Liver (tissue), 9 donors: ENCODE data around the gene MTSS2. TPM values are rescaled to one million over a fixed set of nuclear protein-coding genes. Genes with fewer than 3 reads are reported as not detected.
A peak's percentile ranks its signal among the peaks of the same experiment; 100 is the strongest.

Source experiments
- DNase-seq: peaks from one replicate; pipeline ENCODE4 v3.0.0-alpha.2; 2017; ENCODE audit warnings: low spot score
- H3K27ac ChIP-seq, 2 donors: one replicate each; pipeline ENCODE4 v1.7.0; 2013; ENCODE audit warnings: inconsistent platforms in 2 of 2, low read length in 2 of 2, control low read depth in 1 of 2, low read depth in 1 of 2, mild to moderate bottlenecking in 1 of 2
- H3K27me3 ChIP-seq, 4 donors: one replicate each; pipeline versions ENCODE4 v1.6.1 to v1.7.0; 2013; ENCODE audit warnings: low read length in 3 of 4, inconsistent platforms in 1 of 4, mild to moderate bottlenecking in 1 of 4, moderate library complexity in 1 of 4; ENCODE audit not compliant: control insufficient read depth in 4 of 4, insufficient read depth in 4 of 4
- H3K36me3 ChIP-seq, 4 donors: one replicate each; pipeline versions ENCODE4 v1.6.1 to v1.7.0; 2013; ENCODE audit warnings: low read length in 3 of 4, mild to moderate bottlenecking in 3 of 4, low read depth in 1 of 4, moderate library complexity in 1 of 4; ENCODE audit not compliant: control insufficient read depth in 4 of 4, insufficient read depth in 3 of 4
- H3K4me1 ChIP-seq, 4 donors: one replicate each; pipeline versions ENCODE4 v1.6.1 to v1.7.0; 2013; ENCODE audit warnings: low read length in 3 of 4, mild to moderate bottlenecking in 3 of 4, moderate library complexity in 1 of 4; ENCODE audit not compliant: control insufficient read depth in 4 of 4, insufficient read depth in 4 of 4
- H3K4me3 ChIP-seq, 3 donors: one replicate each; pipeline versions ENCODE4 v1.6.1 to v1.7.0; 2013; ENCODE audit warnings: low read length in 3 of 3, control low read depth in 1 of 3, low read depth in 1 of 3, mild to moderate bottlenecking in 1 of 3
- H3K9ac ChIP-seq, 2 donors: one replicate each; pipeline ENCODE4 v1.7.0; 2013; ENCODE audit warnings: low read length in 2 of 2, mild to moderate bottlenecking in 2 of 2, moderate library complexity in 2 of 2, control low read depth in 1 of 2, low read depth in 1 of 2
- H3K9me3 ChIP-seq, 4 donors: one replicate each; pipeline versions ENCODE4 v1.6.1 to v1.7.0; 2013; ENCODE audit warnings: low read length in 3 of 4; ENCODE audit not compliant: control insufficient read depth in 4 of 4
- ATF3 ChIP-seq: IDR thresholded peaks from 2 replicates; pipeline ENCODE4 v1.6.1; 2016; ENCODE audit warnings: antibody characterized with exemption
- CTCF ChIP-seq: fragments of 150-350 bp; IDR thresholded peaks from 2 replicates; pipeline ENCODE4 v1.5.1; 2017; ENCODE audit warnings: improper control_type of control experiment, low read depth, low read length; ENCODE audit not compliant: missing input control
- FOXA2 ChIP-seq: IDR thresholded peaks from 2 replicates; pipeline ENCODE4 v1.6.1; 2016; ENCODE audit warnings: antibody characterized with exemption
- GABPA ChIP-seq, 2 donors: IDR thresholded peaks in 1 of 2; conservative IDR thresholded peaks in 1 of 2; 2 replicates each; pipeline ENCODE4 v1.6.1; 2016; ENCODE audit warnings: antibody characterized with exemption in 2 of 2, mild to moderate bottlenecking in 1 of 2, moderate library complexity in 1 of 2
- HNF4A ChIP-seq, 2 donors: conservative IDR thresholded peaks; 2 replicates each; pipeline ENCODE4 v1.6.1; 2016; ENCODE audit warnings: antibody characterized with exemption in 2 of 2, mild to moderate bottlenecking in 2 of 2
- JUND ChIP-seq, 2 donors: IDR thresholded peaks; 2 replicates each; pipeline ENCODE4 v1.6.1; 2016; ENCODE audit warnings: antibody characterized with exemption in 2 of 2
- NR2F2 ChIP-seq: IDR thresholded peaks from 2 replicates; pipeline ENCODE4 v1.6.1; 2016; ENCODE audit warnings: antibody characterized with exemption
- RXRA ChIP-seq, 2 donors: IDR thresholded peaks; 2 replicates each; pipeline ENCODE4 v1.6.1; 2017 to 2018; ENCODE audit warnings: antibody characterized with exemption in 2 of 2, mild to moderate bottlenecking in 1 of 2
- SP1 ChIP-seq: IDR thresholded peaks from 2 replicates; pipeline ENCODE4 v1.6.1; 2018; ENCODE audit warnings: antibody characterized with exemption, mild to moderate bottlenecking
- WGBS: extraction: QIAGEN DNeasy Blood & Tissue Kit; methylation state at CpG from one replicate; pipeline ENCODE4 v1.1.7; 2013; 5-methylcytosine and 5-hydroxymethylcytosine counted together
- polyA plus RNA-seq, 2 donors: library from polyadenylated mRNA; stranded (reverse) in 1 of 2; unstranded in 1 of 2; fragments of 200-250 nt in 1 of 2; fragments of >200 nt in 1 of 2; fragmentation: Nextera tagmentation in 1 of 2; extraction: Ambion mirVana in 1 of 2; gene quantifications; one replicate each; pipeline versions ENCODE4 v1.2.1 to v1.2.3, GENCODE V29; 2013 to 2015
- total RNA-seq, 2 donors: library from RNA; depleted of rRNA; stranded (reverse); fragments of >200 nt; gene quantifications; one replicate each; pipeline ENCODE4 v1.2.3, GENCODE V29; 2014
- donor health status: healthy.
- donor health status: healthy.
- donor health status: healthy.
- donor health status: healthy.
- donor health status: healthy.

Gene MTSS2
- total and polyA plus RNA-seq, 4 donors: 3.8 to 95.7 (median 35.9) TPM

- peak; percentile 58 for DNase-seq
- no peak overlapping the region for H3K9ac ChIP-seq
- H3K27ac ChIP-seq: no peak overlapping the region
- no peaks in the 10 kb centered on the region for H3K27me3 ChIP-seq
- H3K9me3 ChIP-seq: no peaks in the 10 kb centered on the region
- H3K4me1 ChIP-seq: peaks cover 6 to 15% (median 12%) of the 10 kb centered on the region in 4 donors
- 87% methylated on average over 4 of the region's 4 CpGs for WGBS
- peaks cover 0 to 2% (median 1%) of the 10 kb centered on the region in 4 donors for H3K36me3 ChIP-seq
- TF ChIP-seq ATF3: no peak
- no peak overlapping the region for H3K4me3 ChIP-seq
These were observed 9.0 kb upstream of the MTSS2 start for GRCh38 chr16:70694868-70695218.

GRCh38 chr16:70694088-70694867, 8.4 kb upstream of the MTSS2 start:
- peaks cover 6 to 21% (median 12%) of the 10 kb centered on the region in 4 donors for H3K4me1 ChIP-seq
- no peaks in the 10 kb centered on the region for H3K27me3 ChIP-seq
- no peak overlapping the region for H3K27ac ChIP-seq
- 92% methylated on average over 17 of the region's 17 CpGs for WGBS
- peaks cover 0 to 2% (median 1%) of the 10 kb centered on the region in 4 donors for H3K36me3 ChIP-seq
- no peak overlapping the region for H3K4me3 ChIP-seq
- H3K9ac ChIP-seq: no peak overlapping the region
- DNase-seq: no peak
- no peaks in the 10 kb centered on the region for H3K9me3 ChIP-seq
- no peak for TF ChIP-seq HNF4A (conservative IDR thresholded peaks at IDR 0.05)
- TF ChIP-seq GABPA (IDR thresholded peaks at IDR 0.05 in 1 of 2, conservative IDR thresholded peaks at IDR 0.05 in 1 of 2): no peak
- no peak for TF ChIP-seq CTCF
- TF ChIP-seq RXRA (IDR thresholded peaks at IDR 0.05): peak in 1 of 2 donors; percentile 21
- peak; percentile 19 for TF ChIP-seq NR2F2
- TF ChIP-seq SP1: no peak
- TF ChIP-seq FOXA2: no peak

- peaks cover 9 to 21% (median 12%) of the 10 kb centered on the region in 4 donors for H3K4me1 ChIP-seq
- peak overlapping the region in 1 of 3 donors; percentile 2 for H3K4me3 ChIP-seq
- TF ChIP-seq FOXA2 (no peak), JUND (IDR thresholded peaks at IDR 0.05) (no peak)
- WGBS: 79% methylated on average over 29 of the region's 29 CpGs
- peak overlapping the region in 1 of 2 donors; percentile 45 for H3K27ac ChIP-seq
- H3K36me3 ChIP-seq: peaks cover 0 to 2% (median 0%) of the 10 kb centered on the region in 4 donors
- DNase-seq: no peak
- H3K9me3 ChIP-seq: no peaks in the 10 kb centered on the region
- no peaks in the 10 kb centered on the region for H3K27me3 ChIP-seq
- no peak overlapping the region for H3K9ac ChIP-seq
These were observed 7.2 kb upstream of the MTSS2 start for GRCh38 chr16:70692873-70693671.
